Activated CD4-positive, alpha-beta T cell treated with anti-CD3 and anti-CD28 coated beads, Interleukin-2, amount 10 ng/mL, durations not matched to agents 7 days and 5 days (primary cell): ENCODE data around the gene USF1. TPM values are rescaled to one million over a fixed set of nuclear protein-coding genes. Genes with fewer than 3 reads are reported as not detected.
A peak's percentile ranks its signal among the peaks of the same experiment; 100 is the strongest.

ENCODE experiments used
- CTCF ChIA-PET: fragments of 350-600 bp; sonication (Branson Sonifier 250); formaldehyde crosslinking; loops from one replicate; lab custom pipeline; 2021; ENCODE audit warnings: antibody characterized with exemption; lab: Charles Lee
- POLR2A ChIA-PET: fragments of 350-600 bp; sonication (Branson Sonifier 250); formaldehyde crosslinking; loops from one replicate; lab custom pipeline; 2021; ENCODE audit warnings: antibody characterized with exemption; lab: Charles Lee
- DNase-seq: peaks from one replicate; pipeline ENCODE4 v3.0.0-alpha.2; 2020
- H3K27ac Mint-ChIP-seq: one replicate; pipeline ENCODE4 v1.8.0; 2021; ENCODE audit warnings: mild to moderate bottlenecking, moderate library complexity, mixed read lengths
- H3K27me3 Mint-ChIP-seq: one replicate; pipeline ENCODE4 v1.8.0; 2021; ENCODE audit warnings: mixed read lengths
- H3K36me3 Mint-ChIP-seq: one replicate; pipeline ENCODE4 v1.8.0; 2021; ENCODE audit warnings: low read depth, mixed read lengths
- H3K4me1 Mint-ChIP-seq: one replicate; pipeline ENCODE4 v1.8.0; 2021; ENCODE audit warnings: mixed read lengths
- H3K4me3 Mint-ChIP-seq: one replicate; pipeline ENCODE4 v1.8.0; 2021; ENCODE audit warnings: mild to moderate bottlenecking, moderate library complexity, mixed read lengths
- H3K9me3 Mint-ChIP-seq: one replicate; pipeline ENCODE4 v1.8.0; 2021; ENCODE audit warnings: mixed read lengths
- total RNA-seq, 2 experiments: library from RNA; stranded (reverse); gene quantifications; one replicate each; pipeline ENCODE4 v1.2.3, GENCODE V29; 2021

Gene USF1
- total RNA-seq, 2 experiments from 2014 or later: 78.0 to 81.2 TPM

GRCh38 chr1:161012420-161012819 lies 33.4 kb downstream of the USF1 start:
- Mint-ChIP-seq H3K36me3 (no peaks in the 10 kb centered on the region), H3K27me3 (no peaks in the 10 kb centered on the region), H3K9me3 (no peaks in the 10 kb centered on the region), H3K4me3 (no peak overlapping the region), H3K27ac (peak overlapping the region; percentile 93), H3K4me1 (peaks cover 25% of the 10 kb centered on the region)
- ChIA-PET CTCF (interaction anchor here (0.6 to 0.7 kb wide), 2 partner anchors 153 to 337 kb away, joined by 3 read pairs; no protein-coding TSS in a partner anchor), POLR2A (no interaction called here)
- no peak for DNase-seq

GRCh38 chr1:161009602-161010211 lies 36.1 kb downstream of the USF1 start:
- H3K4me1 Mint-ChIP-seq: peaks cover 24% of the 10 kb centered on the region
- no peak overlapping the region for H3K4me3 Mint-ChIP-seq
- H3K36me3 Mint-ChIP-seq: no peaks in the 10 kb centered on the region
- ChIA-PET POLR2A (interaction anchor here (1.2 kb wide), 1 partner anchor 191 kb away, joined by 4 read pairs; no protein-coding TSS in a partner anchor), CTCF (interaction anchor here (0.6 to 1.9 kb wide), 2 partner anchors 12 to 629 kb away, joined by 5 to 6 read pairs; no protein-coding TSS in a partner anchor)
- peak overlapping the region; percentile 9 for H3K27ac Mint-ChIP-seq
- no peaks in the 10 kb centered on the region for H3K27me3 Mint-ChIP-seq
- no peak for DNase-seq
- H3K9me3 Mint-ChIP-seq: no peaks in the 10 kb centered on the region

- no peaks in the 10 kb centered on the region for H3K36me3 Mint-ChIP-seq
- DNase-seq: no peak
- POLR2A ChIA-PET: interaction anchor here (0.6 kb wide), 1 partner anchor 174 kb away, joined by 3 read pairs; no protein-coding TSS in a partner anchor
- peaks cover 18% of the 10 kb centered on the region for H3K4me1 Mint-ChIP-seq
- no peak overlapping the region for H3K27ac Mint-ChIP-seq
- CTCF ChIA-PET: interaction anchor here (1.9 kb wide), 1 partner anchor 11 kb away, joined by 6 read pairs; no protein-coding TSS in a partner anchor
- no peaks in the 10 kb centered on the region for H3K9me3 Mint-ChIP-seq
- no peaks in the 10 kb centered on the region for H3K27me3 Mint-ChIP-seq
- H3K4me3 Mint-ChIP-seq: no peak overlapping the region
These were observed 36.8 kb downstream of the USF1 start for GRCh38 chr1:161008869-161009510.

GRCh38 chr1:161007369-161007768 lies 38.4 kb downstream of the USF1 start:
- CTCF ChIA-PET: interaction anchor here (0.6 to 0.9 kb wide), 4 partner anchors 8 to 191 kb away, joined by 3 to 4 read pairs (median 3); no protein-coding TSS in a partner anchor
- Mint-ChIP-seq H3K27ac (no peak overlapping the region), H3K36me3 (no peaks in the 10 kb centered on the region), H3K4me3 (no peak overlapping the region), H3K4me1 (peaks cover 5% of the 10 kb centered on the region), H3K9me3 (no peaks in the 10 kb centered on the region), H3K27me3 (no peaks in the 10 kb centered on the region)
- POLR2A ChIA-PET: interaction anchor here (0.7 kb wide), 1 partner anchor 154 kb away, joined by 3 read pairs; no protein-coding TSS in a partner anchor
- no peak for DNase-seq

GRCh38 chr1:161006563-161006962 lies 39.2 kb downstream of the USF1 start:
- ChIA-PET POLR2A (no interaction called here), CTCF (interaction anchor here (0.8 to 1.0 kb wide), 3 partner anchors 9 to 13 kb away, joined by 3 to 4 read pairs (median 3); no protein-coding TSS in a partner anchor)
- DNase-seq: no peak
- Mint-ChIP-seq H3K27ac (peak overlapping the region; percentile 28), H3K27me3 (no peaks in the 10 kb centered on the region), H3K36me3 (no peaks in the 10 kb centered on the region), H3K4me1 (no peaks in the 10 kb centered on the region), H3K4me3 (no peak overlapping the region), H3K9me3 (no peaks in the 10 kb centered on the region)

GRCh38 chr1:161001525-161001924 lies 44.3 kb downstream of the USF1 start:
- Mint-ChIP-seq H3K4me3 (no peak overlapping the region), H3K9me3 (no peaks in the 10 kb centered on the region), H3K36me3 (peaks cover 4% of the 10 kb centered on the region), H3K27ac (no peak overlapping the region), H3K4me1 (peaks cover 4% of the 10 kb centered on the region), H3K27me3 (no peaks in the 10 kb centered on the region)
- no peak for DNase-seq
- ChIA-PET CTCF (no interaction called here), POLR2A (no interaction called here)

GRCh38 chr1:161000736-161001480 lies 44.9 kb downstream of the USF1 start:
- ChIA-PET POLR2A (no interaction called here), CTCF (interaction anchor here (0.7 to 1.4 kb wide), 4 partner anchors 11 to 210 kb away, joined by 3 to 10 read pairs (median 3); no protein-coding TSS in a partner anchor)
- H3K27ac Mint-ChIP-seq: no peak overlapping the region
- peaks cover 4% of the 10 kb centered on the region for H3K4me1 Mint-ChIP-seq
- H3K4me3 Mint-ChIP-seq: no peak overlapping the region
- no peaks in the 10 kb centered on the region for H3K27me3 Mint-ChIP-seq
- H3K36me3 Mint-ChIP-seq: peaks cover 4% of the 10 kb centered on the region
- H3K9me3 Mint-ChIP-seq: no peaks in the 10 kb centered on the region
- no peak for DNase-seq

GRCh38 chr1:160999376-160999775 lies 46.4 kb downstream of the USF1 start:
- H3K9me3 Mint-ChIP-seq: no peaks in the 10 kb centered on the region
- no peak for DNase-seq
- H3K27ac Mint-ChIP-seq: no peak overlapping the region
- no peak overlapping the region for H3K4me3 Mint-ChIP-seq
- CTCF ChIA-PET: interaction anchor here (0.7 to 1.4 kb wide), 3 partner anchors 12 to 19 kb away, joined by 3 to 4 read pairs (median 3); no protein-coding TSS in a partner anchor
- POLR2A ChIA-PET: no interaction called here
- H3K27me3 Mint-ChIP-seq: no peaks in the 10 kb centered on the region
- peaks cover 4% of the 10 kb centered on the region for H3K36me3 Mint-ChIP-seq
- peaks cover 6% of the 10 kb centered on the region for H3K4me1 Mint-ChIP-seq

GRCh38 chr1:160997323-160998038 lies 48.3 kb downstream of the USF1 start:
- Mint-ChIP-seq H3K36me3 (peaks cover 4% of the 10 kb centered on the region), H3K27ac (no peak overlapping the region), H3K4me1 (peaks cover 6% of the 10 kb centered on the region), H3K27me3 (no peaks in the 10 kb centered on the region), H3K9me3 (no peaks in the 10 kb centered on the region), H3K4me3 (no peak overlapping the region)
- DNase-seq: peak; percentile 61
- ChIA-PET POLR2A (no interaction called here), CTCF (interaction anchor here (0.7 to 2.7 kb wide), 13 partner anchors 9 to 385 kb away, joined by 3 to 14 read pairs (median 3); partner anchors contain the start of gene KLHDC9)

- Mint-ChIP-seq H3K36me3 (peaks cover 4% of the 10 kb centered on the region), H3K27ac (no peak overlapping the region), H3K4me1 (peaks cover 6% of the 10 kb centered on the region), H3K27me3 (no peaks in the 10 kb centered on the region), H3K4me3 (no peak overlapping the region), H3K9me3 (no peaks in the 10 kb centered on the region)
- CTCF ChIA-PET: interaction anchor here (1.0 to 2.7 kb wide), 3 partner anchors 101 to 119 kb away, joined by 3 to 14 read pairs (median 4); partner anchors contain the start of gene KLHDC9
- POLR2A ChIA-PET: no interaction called here
- no peak for DNase-seq
These were observed 49.6 kb downstream of the USF1 start for GRCh38 chr1:160996178-160996577.

GRCh38 chr1:160993544-160994193 lies 52.1 kb downstream of the USF1 start:
- H3K27me3 Mint-ChIP-seq: no peaks in the 10 kb centered on the region
- H3K9me3 Mint-ChIP-seq: no peaks in the 10 kb centered on the region
- no peak overlapping the region for H3K27ac Mint-ChIP-seq
- H3K36me3 Mint-ChIP-seq: peaks cover 2% of the 10 kb centered on the region
- H3K4me1 Mint-ChIP-seq: peaks cover 13% of the 10 kb centered on the region
- peak; percentile 8 for DNase-seq
- POLR2A ChIA-PET: interaction anchor here (0.6 kb wide), 1 partner anchor 134 kb away, joined by 3 read pairs; no protein-coding TSS in a partner anchor
- CTCF ChIA-PET: interaction anchor here (0.6 to 1.3 kb wide), 5 partner anchors 13 to 318 kb away, joined by 3 to 4 read pairs (median 3); partner anchors contain the start of gene KLHDC9
- H3K4me3 Mint-ChIP-seq: no peak overlapping the region
